HG02610 (cell line): ENCODE data around the gene BCHE.
"Not testable (repeated sequence)": the region's sequence is repeated elsewhere in the genome, so short reads cannot be mapped to it uniquely, and the experiment has no call there.

ENCODE experiments used
- ATAC-seq: cut with Tn5 transposase; IDR thresholded peaks from one replicate; pipeline ENCODE4 v1.9.1; 2021; ENCODE audit warnings: mild to moderate bottlenecking, moderate library complexity; ENCODE audit not compliant: unreplicated experiment

Gene BCHE

DNA sequence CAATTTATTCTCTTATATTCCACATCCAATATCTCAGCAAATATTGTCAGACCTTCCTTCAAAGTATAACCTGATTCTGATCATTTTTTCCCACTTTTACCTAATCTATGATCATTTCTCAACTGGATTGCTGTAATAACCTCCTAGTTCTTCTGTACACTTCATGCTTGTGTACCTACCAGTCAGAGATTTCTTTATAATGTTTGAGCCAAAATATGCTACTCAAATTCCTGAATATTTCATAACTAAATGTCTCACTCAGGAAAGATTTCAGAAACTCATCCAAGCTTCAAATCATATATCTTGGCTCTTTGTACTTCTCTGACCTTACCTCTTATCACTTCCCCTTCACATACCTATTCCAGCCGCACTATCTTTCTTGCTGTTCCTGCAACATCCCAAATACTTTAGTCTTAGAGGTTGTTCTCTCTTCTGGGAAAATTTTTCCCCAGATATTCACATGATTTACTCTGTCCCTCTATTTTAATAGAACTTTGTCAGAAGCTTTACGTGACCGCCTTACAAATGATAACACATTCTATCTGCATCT, 20.0 kb downstream of the BCHE start:
- ATAC-seq, result no peak

DNA sequence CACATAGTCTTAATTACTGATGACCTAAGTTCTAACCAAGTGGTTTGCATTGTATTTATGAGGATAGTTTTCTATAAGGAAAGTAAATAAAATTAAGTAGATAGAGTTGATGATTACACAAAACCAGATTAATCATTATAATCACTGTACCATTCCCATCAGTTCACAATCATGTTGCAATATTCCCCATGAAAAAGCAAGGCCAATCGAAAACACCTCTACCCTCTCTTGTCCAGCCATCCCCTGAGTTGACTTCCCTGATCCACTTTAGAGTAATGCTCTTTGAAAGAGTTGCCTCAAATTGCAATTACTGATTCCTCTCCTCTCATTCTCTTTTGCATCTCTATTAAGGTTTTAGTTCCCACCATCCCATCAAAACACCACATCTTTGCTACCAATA, 21.0 kb downstream of the BCHE start:
- ATAC-seq, result no peak

DNA sequence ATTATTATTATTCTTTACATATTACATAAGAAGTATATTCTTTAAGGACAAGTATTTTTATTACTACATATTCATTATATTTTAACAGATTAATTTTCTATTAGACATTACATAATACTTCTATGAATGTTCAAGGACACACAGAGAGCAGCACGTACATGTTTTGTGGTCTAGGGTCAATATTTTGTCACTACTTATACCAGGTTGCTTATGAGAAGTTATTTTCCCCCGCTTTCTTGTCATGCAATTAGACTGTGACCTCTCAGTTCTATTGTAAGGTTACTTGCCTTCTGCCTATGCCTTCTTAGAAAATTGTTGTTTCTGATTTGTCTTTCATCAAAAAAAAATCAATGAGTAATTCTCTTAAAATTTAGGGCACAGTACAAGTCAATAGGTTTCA, 21.5 kb downstream of the BCHE start:
- ATAC-seq, result no peak

- ATAC-seq, result no peak
These were observed 22.8 kb downstream of the BCHE start for GRCh38 chr3:165814380-165814779.

GRCh38 chr3:165807937-165808336, 29.3 kb downstream of the BCHE start:
- ATAC-seq, result not testable (repeated sequence)

- peak; percentile 89 for ATAC-seq
These were observed 31.2 kb downstream of the BCHE start for GRCh38 chr3:165805946-165806561.

- no peak for ATAC-seq
These were observed 33.8 kb downstream of the BCHE start for GRCh38 chr3:165803471-165803870.

DNA sequence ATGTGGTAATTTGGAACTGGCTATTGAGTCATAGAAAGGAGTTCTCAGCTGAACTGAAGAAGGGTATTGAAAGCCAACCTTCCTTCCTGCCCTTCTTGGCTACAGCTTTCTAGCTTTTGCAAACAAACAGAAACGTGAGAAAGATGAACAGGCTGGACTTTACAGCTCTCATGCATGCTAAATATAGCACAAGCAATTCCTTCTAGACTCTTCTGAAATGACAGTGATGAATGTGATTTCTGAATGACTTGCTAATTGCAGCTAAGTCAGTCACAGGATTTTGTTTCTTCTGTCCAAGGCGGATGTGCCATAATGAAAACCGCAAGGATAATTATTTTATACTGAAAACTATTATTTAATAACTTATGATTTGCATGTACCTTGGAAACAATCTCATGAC, 36.3 kb downstream of the BCHE start:
- no peak for ATAC-seq

GRCh38 chr3:165799026-165799425, 38.2 kb downstream of the BCHE start:
- no peak for ATAC-seq

- ATAC-seq, result no peak
These were observed 39.7 kb downstream of the BCHE start for GRCh38 chr3:165797551-165797950.

DNA sequence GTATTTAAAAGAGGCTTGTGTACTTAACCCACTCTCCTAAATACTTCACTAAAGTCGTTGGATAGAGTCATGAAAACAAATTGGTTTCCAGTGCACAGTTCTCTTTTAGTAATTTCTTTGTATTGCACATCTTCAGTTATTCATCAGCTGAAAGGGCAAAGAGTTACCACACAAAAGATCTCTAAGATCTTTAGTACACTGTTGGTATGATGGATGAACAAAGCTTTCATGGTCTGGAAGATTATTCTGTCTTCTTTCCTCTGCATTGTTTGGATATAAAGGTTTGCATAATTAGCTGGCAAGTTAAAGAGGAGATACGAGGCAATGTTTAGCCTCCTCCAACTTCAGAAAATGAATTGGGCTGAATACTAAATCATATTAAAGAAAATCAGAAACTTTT, 40.5 kb downstream of the BCHE start:
- ATAC-seq, result no peak

DNA sequence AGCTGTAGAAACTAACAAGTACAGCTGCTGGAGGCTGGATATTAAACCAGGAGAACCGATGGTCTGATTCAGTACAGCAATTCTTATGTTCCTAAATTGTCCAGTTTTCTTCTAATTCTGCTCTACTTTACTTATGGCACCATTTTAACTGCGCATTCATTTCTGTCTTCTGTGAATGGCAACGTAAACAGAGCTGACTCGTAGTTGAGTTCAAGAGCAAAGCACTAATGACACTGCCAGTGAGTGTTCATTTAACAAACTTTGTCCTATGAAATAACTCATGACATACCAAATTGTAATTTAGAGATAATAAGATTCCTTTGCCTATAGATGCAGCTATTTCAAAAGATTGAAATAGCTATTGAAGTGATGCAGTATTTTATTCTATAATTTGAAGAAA, 48.7 kb downstream of the BCHE start:
- no peak for ATAC-seq

DNA sequence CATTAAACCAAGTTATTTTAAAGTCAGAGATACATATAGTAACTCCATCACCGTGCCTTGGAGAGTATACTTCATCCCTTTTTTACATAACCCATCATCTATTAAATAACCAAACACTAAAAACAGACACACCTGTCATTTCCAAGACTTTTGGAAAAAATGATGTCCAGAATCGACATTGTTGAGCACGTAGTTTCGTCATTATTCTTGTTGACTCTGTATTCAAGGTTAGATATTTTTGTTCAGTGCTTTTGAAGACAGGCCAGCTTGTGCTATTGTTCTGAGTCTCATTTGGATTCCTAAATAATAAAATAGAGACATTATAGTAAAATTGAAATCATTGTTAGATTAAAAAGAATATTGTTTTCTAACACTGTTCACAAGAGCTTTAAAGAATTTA, 51.2 kb downstream of the BCHE start:
- ATAC-seq, result no peak

DNA sequence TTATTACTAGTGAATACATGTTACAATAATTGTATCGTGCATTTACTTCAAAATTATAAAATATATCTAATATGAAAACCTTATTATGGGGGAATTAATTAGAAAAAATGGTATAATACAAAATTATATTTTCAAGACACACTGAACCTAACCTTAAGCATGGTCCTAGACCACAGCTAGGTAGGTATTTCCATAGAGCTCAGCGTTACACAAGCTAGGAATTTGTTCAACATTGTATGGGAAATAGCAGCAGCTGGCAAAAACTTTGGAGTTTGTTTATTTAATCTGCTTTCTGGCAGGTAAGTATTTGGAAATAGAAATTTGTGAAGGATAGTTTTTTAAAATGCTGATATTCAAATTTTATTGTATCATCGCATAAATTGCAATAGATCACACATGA, 52.9 kb downstream of the BCHE start:
- no peak for ATAC-seq

- no peak for ATAC-seq
These were observed 53.8 kb downstream of the BCHE start for GRCh38 chr3:165783383-165783782.

- no peak for ATAC-seq
These were observed 58.3 kb downstream of the BCHE start for GRCh38 chr3:165778891-165779290.

DNA sequence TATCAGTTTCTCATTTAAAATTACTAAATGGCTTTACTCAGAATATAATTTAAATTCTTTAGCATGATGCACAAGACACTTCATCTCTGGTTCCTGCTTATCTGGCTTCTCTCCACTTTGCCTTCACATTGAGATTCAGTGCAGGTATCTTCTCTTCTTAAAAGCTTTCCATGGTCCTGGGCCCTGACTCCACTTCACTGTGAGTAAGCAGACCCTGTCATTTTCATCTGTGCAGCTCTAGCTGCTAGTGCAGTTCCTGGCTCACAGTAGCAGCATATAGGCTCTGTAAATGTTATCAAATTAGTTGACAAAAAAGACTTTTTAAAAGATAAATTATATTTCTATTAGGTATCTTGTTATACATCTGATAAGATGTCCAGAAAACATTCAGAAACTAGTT, 58.8 kb downstream of the BCHE start:
- ATAC-seq, result no peak

DNA sequence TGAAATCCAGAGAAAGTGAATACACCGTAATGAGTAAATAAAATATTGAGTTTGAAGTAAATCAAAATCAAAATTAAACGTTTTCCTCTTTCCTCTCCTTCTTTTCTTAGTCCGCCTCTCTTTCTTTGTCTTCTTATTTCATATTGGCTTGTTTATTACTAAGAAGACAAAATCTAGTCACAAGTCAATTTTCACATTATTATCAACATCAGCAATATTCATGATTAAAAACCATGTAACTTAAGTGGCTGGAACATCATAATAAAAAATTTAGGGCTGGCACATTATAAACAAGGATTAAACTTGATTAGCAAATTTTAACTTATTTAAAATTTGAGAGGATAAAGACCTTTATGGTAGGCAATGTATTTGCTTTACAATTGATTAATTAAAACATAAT, 61.4 kb downstream of the BCHE start:
- ATAC-seq, result no peak

GRCh38 chr3:165770781-165771180, 66.4 kb downstream of the BCHE start:
- no peak for ATAC-seq

GRCh38 chr3:165768680-165769079, 68.5 kb downstream of the BCHE start:
- no peak for ATAC-seq

GRCh38 chr3:165759041-165759440, 78.2 kb downstream of the BCHE start:
- no peak for ATAC-seq

DNA sequence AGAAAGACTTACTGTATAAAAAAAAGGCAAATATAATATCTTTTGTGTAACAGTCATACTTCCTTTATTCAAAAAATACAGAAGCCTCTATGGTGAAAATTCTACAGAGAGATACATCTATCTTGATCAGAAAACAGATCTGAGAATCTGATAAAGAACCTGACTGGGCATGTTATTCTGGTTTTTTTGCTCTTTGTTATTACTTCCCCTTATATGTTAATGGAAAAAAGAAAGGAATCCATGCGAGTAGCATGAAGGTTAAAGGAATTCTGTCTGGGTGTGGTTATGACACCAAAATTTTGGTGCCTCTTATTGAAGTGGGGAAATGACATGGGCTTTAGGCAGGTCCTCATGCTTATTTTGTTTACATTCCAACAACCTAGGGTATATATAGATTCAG, 81.7 kb downstream of the BCHE start:
- no peak for ATAC-seq
